ENCODE data around the gene GARRE1. TPM values are rescaled to one million over a fixed set of nuclear protein-coding genes. Genes with fewer than 3 reads are reported as not detected.

GARRE1 gene
- polyA plus RNA-seq, 1 experiment: 18.7 TPM

DNA sequence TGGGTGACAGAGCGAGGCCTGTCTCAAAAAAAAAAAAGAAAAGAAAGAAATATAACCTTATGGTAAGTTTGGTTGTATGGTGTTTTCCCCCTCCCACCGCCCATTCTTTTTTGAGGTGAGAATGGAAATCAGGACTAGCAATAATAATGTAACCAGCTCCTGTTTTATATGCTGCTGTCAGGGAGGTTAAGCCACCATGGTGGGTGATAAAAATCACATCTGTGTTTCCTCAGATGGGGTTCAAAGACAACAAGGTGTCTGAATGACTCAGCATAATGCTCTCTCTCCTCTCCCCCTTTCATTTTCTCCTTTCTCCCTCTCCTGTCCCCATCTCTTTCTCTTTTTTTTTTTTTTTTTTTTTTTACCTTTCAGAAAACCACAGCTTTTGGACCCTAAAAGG, 28.3 kb upstream of the GARRE1 start:
- POLR2A ChIA-PET: interaction anchor here (0.7 kb wide), 1 partner anchor 121 kb away, joined by 4 read pairs; no protein-coding TSS in a partner anchor
- DNase-seq (ENCODE audit: low read depth): no peak
- no peak overlapping the region for H3K4me3 ChIP-seq (ENCODE audit: low read depth, low read length)
- no peaks in the 10 kb centered on the region for H3K27me3 ChIP-seq (ENCODE audit: control insufficient read depth, insufficient read depth, low read length)
- TF ChIP-seq, protein P1, sequence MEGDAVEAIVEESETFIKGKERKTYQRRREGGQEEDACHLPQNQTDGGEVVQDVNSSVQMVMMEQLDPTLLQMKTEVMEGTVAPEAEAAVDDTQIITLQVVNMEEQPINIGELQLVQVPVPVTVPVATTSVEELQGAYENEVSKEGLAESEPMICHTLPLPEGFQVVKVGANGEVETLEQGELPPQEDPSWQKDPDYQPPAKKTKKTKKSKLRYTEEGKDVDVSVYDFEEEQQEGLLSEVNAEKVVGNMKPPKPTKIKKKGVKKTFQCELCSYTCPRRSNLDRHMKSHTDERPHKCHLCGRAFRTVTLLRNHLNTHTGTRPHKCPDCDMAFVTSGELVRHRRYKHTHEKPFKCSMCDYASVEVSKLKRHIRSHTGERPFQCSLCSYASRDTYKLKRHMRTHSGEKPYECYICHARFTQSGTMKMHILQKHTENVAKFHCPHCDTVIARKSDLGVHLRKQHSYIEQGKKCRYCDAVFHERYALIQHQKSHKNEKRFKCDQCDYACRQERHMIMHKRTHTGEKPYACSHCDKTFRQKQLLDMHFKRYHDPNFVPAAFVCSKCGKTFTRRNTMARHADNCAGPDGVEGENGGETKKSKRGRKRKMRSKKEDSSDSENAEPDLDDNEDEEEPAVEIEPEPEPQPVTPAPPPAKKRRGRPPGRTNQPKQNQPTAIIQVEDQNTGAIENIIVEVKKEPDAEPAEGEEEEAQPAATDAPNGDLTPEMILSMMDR (IDR thresholded peaks at IDR 0.05; ENCODE audit: insufficient read depth, low read depth, low read length): no peak
- CTCF ChIA-PET: interaction anchor here (1.0 to 2.0 kb wide), 2 partner anchors 44 to 119 kb away, joined by 3 to 4 read pairs; no protein-coding TSS in a partner anchor
- H3K36me3 ChIP-seq (ENCODE audit: control insufficient read depth, insufficient read depth, low read length): peaks cover 22% of the 10 kb centered on the region

- Histone ChIP-seq H3K36me3 (ENCODE audit: control insufficient read depth, insufficient read depth, low read length) (peaks cover 15% of the 10 kb centered on the region), H3K27me3 (ENCODE audit: control insufficient read depth, insufficient read depth, low read length) (no peaks in the 10 kb centered on the region), H3K4me3 (ENCODE audit: low read depth, low read length) (no peak overlapping the region)
- ChIA-PET CTCF (interaction anchor here (1.1 kb wide), 2 partner anchors 9 to 104 kb away, joined by 3 to 4 read pairs; no protein-coding TSS in a partner anchor), POLR2A (no interaction called here)
- no peak for DNase-seq (ENCODE audit: low read depth)
- TF ChIP-seq, protein P1 (IDR thresholded peaks at IDR 0.05; ENCODE audit: insufficient read depth, low read depth, low read length): no peak
These were observed 26.0 kb upstream of the GARRE1 start for GRCh38 chr19:34228347-34228746.

- TF ChIP-seq, protein P1 (IDR thresholded peaks at IDR 0.05; ENCODE audit: insufficient read depth, low read depth, low read length): no peak
- Histone ChIP-seq H3K36me3 (ENCODE audit: control insufficient read depth, insufficient read depth, low read length) (peaks cover 13% of the 10 kb centered on the region), H3K4me3 (ENCODE audit: low read depth, low read length) (no peak overlapping the region), H3K27me3 (ENCODE audit: control insufficient read depth, insufficient read depth, low read length) (no peaks in the 10 kb centered on the region)
- ChIA-PET POLR2A (no interaction called here), CTCF (interaction anchor here (1.1 kb wide), 2 partner anchors 9 to 103 kb away, joined by 3 to 4 read pairs; no protein-coding TSS in a partner anchor)
- no peak for DNase-seq (ENCODE audit: low read depth)
These were observed 25.6 kb upstream of the GARRE1 start for GRCh38 chr19:34228762-34229161.

GRCh38 chr19:34229721-34230120, 24.6 kb upstream of the GARRE1 start:
- no peak overlapping the region for H3K4me3 ChIP-seq (ENCODE audit: low read depth, low read length)
- ChIA-PET CTCF (no interaction called here), POLR2A (no interaction called here)
- H3K36me3 ChIP-seq (ENCODE audit: control insufficient read depth, insufficient read depth, low read length): peaks cover 11% of the 10 kb centered on the region
- TF ChIP-seq, protein P1 (IDR thresholded peaks at IDR 0.05; ENCODE audit: insufficient read depth, low read depth, low read length): no peak
- DNase-seq (ENCODE audit: low read depth): no peak
- H3K27me3 ChIP-seq (ENCODE audit: control insufficient read depth, insufficient read depth, low read length): no peaks in the 10 kb centered on the region

GRCh38 chr19:34230820-34231219, 23.5 kb upstream of the GARRE1 start:
- TF ChIP-seq, protein P1 (IDR thresholded peaks at IDR 0.05; ENCODE audit: insufficient read depth, low read depth, low read length): no peak
- POLR2A ChIA-PET: no interaction called here
- DNase-seq (ENCODE audit: low read depth): no peak
- no peaks in the 10 kb centered on the region for H3K27me3 ChIP-seq (ENCODE audit: control insufficient read depth, insufficient read depth, low read length)
- no peak overlapping the region for H3K4me3 ChIP-seq (ENCODE audit: low read depth, low read length)
- peaks cover 9% of the 10 kb centered on the region for H3K36me3 ChIP-seq (ENCODE audit: control insufficient read depth, insufficient read depth, low read length)
- CTCF ChIA-PET: interaction anchor here (0.6 kb wide), 1 partner anchor 105 kb away, joined by 3 read pairs; no protein-coding TSS in a partner anchor

Data from BJ (cell line).